ENCODE measurements around the gene ADD3. TPM values are rescaled to one million over a fixed set of nuclear protein-coding genes. Genes with fewer than 3 reads are reported as not detected.
"Not testable (repeated sequence)": the region's sequence is repeated elsewhere in the genome, so short reads cannot be mapped to it uniquely, and the experiment has no call there.

ADD3 gene
- polyA plus RNA-seq, 1 experiment: 192 TPM

- POLR2A ChIA-PET: no interaction called here
- DNase-seq (ENCODE audit: low read depth, low spot score): no peak
- Histone ChIP-seq H3K27ac (ENCODE audit: low read depth, low read length) (no peak overlapping the region), H3K9me3 (ENCODE audit: control insufficient read depth, insufficient read depth, low read length) (no peaks in the 10 kb centered on the region; the same call in 1 of the 2 replicates), H3K4me3 (ENCODE audit: low read depth, low read length) (no peak overlapping the region), H3K27me3 (ENCODE audit: control insufficient read depth, insufficient read depth, low read length) (no peaks in the 10 kb centered on the region)
- no peak for TF ChIP-seq CTCF (IDR thresholded peaks at IDR 0.05; ENCODE audit: low read depth, low read length)
- CTCF ChIA-PET: interaction anchor here (0.8 to 2.5 kb wide), 5 partner anchors 9 to 118 kb away, joined by 3 to 11 read pairs (median 4); no protein-coding TSS in a partner anchor
These were observed 28.6 kb upstream of the ADD3 start for GRCh38 chr10:109979215-109979614.

- H3K9me3 ChIP-seq (ENCODE audit: control insufficient read depth, insufficient read depth, low read length): no peaks in the 10 kb centered on the region
- no peak for TF ChIP-seq CTCF (IDR thresholded peaks at IDR 0.05; ENCODE audit: low read depth, low read length)
- no peak for DNase-seq (ENCODE audit: low read depth, low spot score)
- no peaks in the 10 kb centered on the region for H3K27me3 ChIP-seq (ENCODE audit: control insufficient read depth, insufficient read depth, low read length)
- POLR2A ChIA-PET: no interaction called here
- CTCF ChIA-PET: no interaction called here
- H3K27ac ChIP-seq (ENCODE audit: low read depth, low read length): no peak overlapping the region
- no peak overlapping the region for H3K4me3 ChIP-seq (ENCODE audit: low read depth, low read length)
These were observed 26.1 kb upstream of the ADD3 start for GRCh38 chr10:109981650-109982049.

GRCh38 chr10:109982123-109982522, 25.7 kb upstream of the ADD3 start:
- CTCF ChIA-PET: interaction anchor here (0.7 kb wide), 1 partner anchor 14 kb away, joined by 3 read pairs; no protein-coding TSS in a partner anchor
- H3K4me3 ChIP-seq (ENCODE audit: low read depth, low read length): no peak overlapping the region
- DNase-seq (ENCODE audit: low read depth, low spot score): no peak

GRCh38 chr10:109982812-109983211, 25.0 kb upstream of the ADD3 start:
- ChIA-PET CTCF (no interaction called here), POLR2A (interaction anchor here (1.0 kb wide), 1 partner anchor 24 kb away, joined by 4 read pairs; the partner anchor contains the start of gene ADD3)
- H3K27me3 ChIP-seq (ENCODE audit: control insufficient read depth, insufficient read depth, low read length): no peaks in the 10 kb centered on the region
- no peak for TF ChIP-seq CTCF (IDR thresholded peaks at IDR 0.05; ENCODE audit: low read depth, low read length)
- no peak overlapping the region for H3K4me3 ChIP-seq (ENCODE audit: low read depth, low read length)
- no peaks in the 10 kb centered on the region for H3K9me3 ChIP-seq (ENCODE audit: control insufficient read depth, insufficient read depth, low read length)
- no peak for DNase-seq (ENCODE audit: low read depth, low spot score)
- no peak overlapping the region for H3K27ac ChIP-seq (ENCODE audit: low read depth, low read length)

More at GRCh38 chr10:109982123-109982522, 25.7 kb upstream of the ADD3 start:
- H3K27ac ChIP-seq (ENCODE audit: low read depth, low read length): no peak overlapping the region
- no peaks in the 10 kb centered on the region for H3K27me3 ChIP-seq (ENCODE audit: control insufficient read depth, insufficient read depth, low read length)
- POLR2A ChIA-PET: interaction anchor here (1.0 kb wide), 1 partner anchor 25 kb away, joined by 4 read pairs; the partner anchor contains the start of gene ADD3
- no peak for TF ChIP-seq CTCF (IDR thresholded peaks at IDR 0.05; ENCODE audit: low read depth, low read length)
- H3K9me3 ChIP-seq (ENCODE audit: control insufficient read depth, insufficient read depth, low read length): no peaks in the 10 kb centered on the region

- DNase-seq (ENCODE audit: low read depth, low spot score): no peak
- TF ChIP-seq CTCF (IDR thresholded peaks at IDR 0.05; ENCODE audit: low read depth, low read length): no peak
- ChIA-PET POLR2A (no interaction called here), CTCF (no interaction called here)
- Histone ChIP-seq H3K4me3 (ENCODE audit: low read depth, low read length) (no peak overlapping the region), H3K27ac (ENCODE audit: low read depth, low read length) (no peak overlapping the region), H3K9me3 (ENCODE audit: control insufficient read depth, insufficient read depth, low read length) (no peaks in the 10 kb centered on the region), H3K27me3 (ENCODE audit: control insufficient read depth, insufficient read depth, low read length) (no peaks in the 10 kb centered on the region)
These were observed 23.8 kb upstream of the ADD3 start for GRCh38 chr10:109984013-109984412.

- H3K27me3 ChIP-seq (ENCODE audit: control insufficient read depth, insufficient read depth, low read length); DNase-seq (ENCODE audit: low read depth, low spot score); H3K27ac ChIP-seq (ENCODE audit: low read depth, low read length); H3K9me3 ChIP-seq (ENCODE audit: control insufficient read depth, insufficient read depth, low read length); POLR2A ChIA-PET; H3K4me3 ChIP-seq (ENCODE audit: low read depth, low read length): not testable (repeated sequence)
- CTCF ChIA-PET: interaction anchor here (1.6 kb wide), 1 partner anchor 9 kb away, joined by 3 read pairs; no protein-coding TSS in a partner anchor
These were observed 22.0 kb upstream of the ADD3 start for GRCh38 chr10:109985768-109986167.
